K562 (cell line): Measurements from ENCODE around the gene PPT1. TPM values are rescaled to one million over a fixed set of nuclear protein-coding genes. Genes with fewer than 3 reads are reported as not detected.

Source experiments
- ATAC-seq: fragments of 200-7000 bp; cut with Tn5 transposase; 3 replicates; pipeline ENCODE4 v1.9.1; 2020; ENCODE audit warnings: moderate library complexity
- BruUV-seq: library from RNA; stranded (reverse); fragments of 400-500 nt; replicated peaks from 2 replicates; lab custom pipeline; 2021; lab: Mats Ljungman, UMichigan
- CTCF ChIA-PET: fragments of 300-600 bp; formaldehyde crosslinking; extraction: SDS; loops from one replicate; lab custom pipeline; 2021; ENCODE audit warnings: low intra/inter-chr PET ratio; lab: Yijun Ruan, JAX
- POLR2A ChIA-PET: fragments of 300-600, 350-650 bp; sonication (Branson Sonifier 250); formaldehyde crosslinking; extraction: SDS; loops from one replicate; lab custom pipeline; 2021; ENCODE audit warnings: antibody characterized with exemption, inconsistent platforms; lab: Yijun Ruan, JAX
- DNase-seq, 4 experiments: peaks; one replicate each; pipeline versions ENCODE4 v3.0.0 to v3.0.0-alpha.2; 2011 to 2018; ENCODE audit warnings: low spot score in 3 of 4, mixed read lengths in 3 of 4; ENCODE audit errors: extremely low read depth in 1 of 4
- FAIRE-seq: peaks from 2 replicates; lab custom pipeline; 2011; peaks lifted over from hg19 to GRCh38; lab: Jason Lieb, UNC
- H2AFZ ChIP-seq: 2 replicates; pipeline ENCODE4 v1.6.0; 2011; ENCODE audit warnings: low read depth, low read length, control low read depth, inconsistent platforms
- H3K27ac ChIP-seq: fragments of 200-600 bp; 3 replicates; pipeline ENCODE4 v1.8.0; 2011; ENCODE audit warnings: low read depth, mild to moderate bottlenecking, control low read depth, inconsistent platforms, low read length, moderate library complexity, mixed read lengths; ENCODE audit errors: extremely low read depth
- H3K27me3 ChIP-seq, 2 experiments: fragments of 300-600 bp in 1 of 2; 2 replicates in 1 of 2; 3 replicates in 1 of 2; pipeline versions ENCODE4 v1.6.0 to v1.8.0; 2011; ENCODE audit warnings: inconsistent platforms in 2 of 2, low read length in 2 of 2, mild to moderate bottlenecking in 1 of 2, mixed read lengths in 1 of 2, moderate library complexity in 1 of 2; ENCODE audit not compliant: control insufficient read depth in 2 of 2, insufficient read depth in 2 of 2
- H3K36me3 ChIP-seq: fragments of 300-600 bp; 3 replicates; pipeline ENCODE4 v1.8.0; 2011; ENCODE audit warnings: mild to moderate bottlenecking, low read length, inconsistent platforms; ENCODE audit not compliant: control insufficient read depth, insufficient read depth
- H3K4me1 ChIP-seq, 2 experiments: fragments of 200-600 bp in 1 of 2; replicated peaks in 1 of 2; 2 replicates in 1 of 2; 3 replicates in 1 of 2; pipeline versions ENCODE4 v1.5.1 to v1.8.0; 2011; ENCODE audit warnings: inconsistent platforms in 2 of 2, low read length in 2 of 2, mild to moderate bottlenecking in 1 of 2, mixed read lengths in 1 of 2, moderate library complexity in 1 of 2; ENCODE audit not compliant: control insufficient read depth in 2 of 2, insufficient read depth in 2 of 2
- H3K4me2 ChIP-seq: 2 replicates; pipeline ENCODE4 v1.6.1; 2011; ENCODE audit warnings: low read length, control low read depth, inconsistent platforms, mixed read lengths; ENCODE audit not compliant: insufficient read depth
- H3K4me3 ChIP-seq: fragments of 200-600 bp; sonication (generic), shearing (Covaris generic); 2 replicates; pipeline ENCODE4 v1.5.1; 2016; ENCODE audit warnings: control low read depth, inconsistent platforms
- H3K79me2 ChIP-seq: fragments of 200-600 bp; 3 replicates; pipeline ENCODE4 v1.8.0; 2011; ENCODE audit warnings: low read length, inconsistent platforms; ENCODE audit not compliant: control insufficient read depth, insufficient read depth
- H3K9ac ChIP-seq, 2 experiments: 2 replicates each; pipeline versions ENCODE4 v1.6.0 to v1.6.1; 2011; ENCODE audit warnings: low read depth in 2 of 2, low read length in 2 of 2, control low read depth in 1 of 2, inconsistent platforms in 1 of 2, mild to moderate bottlenecking in 1 of 2, mixed read lengths in 1 of 2; ENCODE audit not compliant: insufficient read depth in 1 of 2
- H3K9me1 ChIP-seq: one replicate; pipeline ENCODE4 v1.6.0; 2011; ENCODE audit warnings: inconsistent platforms, mild to moderate bottlenecking, low read length, moderate library complexity; ENCODE audit not compliant: control insufficient read depth, insufficient read depth
- H3K9me3 ChIP-seq: replicated peaks from 2 replicates; pipeline ENCODE4 v1.5.1; 2011; ENCODE audit warnings: low read depth, low read length, inconsistent platforms; ENCODE audit not compliant: control insufficient read depth, insufficient read depth
- H4K20me1 ChIP-seq: replicated peaks from 2 replicates; pipeline ENCODE4 v1.6.1; 2011; ENCODE audit warnings: low read length, inconsistent platforms, mixed read lengths; ENCODE audit not compliant: control insufficient read depth, insufficient read depth
- ARID1B ChIP-seq: fragments of 450-650 bp; IDR thresholded peaks from 2 replicates; pipeline ENCODE4 v1.6.1; 2016; ENCODE audit warnings: antibody characterized with exemption, mild to moderate bottlenecking, inconsistent platforms
- CSDE1 ChIP-seq, 2 experiments: fragments of 450-650 bp; IDR thresholded peaks; 2 replicates each; pipeline ENCODE4 v1.6.1; 2016; ENCODE audit warnings: mild to moderate bottlenecking in 1 of 2
- DMBX1 ChIP-seq: fragments of 250-450 bp; sonication (Bioruptor Pico); IDR thresholded peaks from 2 replicates; pipeline ENCODE4 v1.8.0; 2022; ENCODE audit warnings: inconsistent platforms, mild to moderate bottlenecking, moderate library complexity, borderline replicate concordance
- EHMT2 ChIP-seq: fragments of 450-650 bp; IDR thresholded peaks from 2 replicates; pipeline ENCODE4 v1.6.1; 2018; ENCODE audit warnings: antibody characterized with exemption
- HEY1 ChIP-seq: fragments of 250-450 bp; sonication (Bioruptor Pico); IDR thresholded peaks from 2 replicates; pipeline ENCODE4 v1.5.0; 2020; ENCODE audit warnings: mild to moderate bottlenecking, moderate library complexity, borderline replicate concordance
- NCOA6 ChIP-seq: fragments of 450-650 bp; IDR thresholded peaks from 2 replicates; pipeline ENCODE4 v1.6.1; 2017; ENCODE audit warnings: mild to moderate bottlenecking
- RAD51 ChIP-seq: fragments of 450-650 bp; IDR thresholded peaks from 2 replicates; pipeline ENCODE4 v1.7.1; 2016; ENCODE audit warnings: low read depth, mild to moderate bottlenecking, borderline replicate concordance
- RCOR1 ChIP-seq, 2 experiments: IDR thresholded peaks; 2 replicates each; pipeline ENCODE4 v1.6.1; 2012; ENCODE audit warnings: low read depth in 2 of 2, low read length in 2 of 2, borderline replicate concordance in 1 of 2, improper control_type of control experiment in 1 of 2
- RNF2 ChIP-seq: sonication (generic); IDR thresholded peaks from 2 replicates; pipeline ENCODE4 v1.6.1; 2016
- SP2 ChIP-seq: IDR thresholded peaks from 2 replicates; pipeline ENCODE4 v1.6.1; 2011; ENCODE audit warnings: mild to moderate bottlenecking, low read depth, low read length, moderate library complexity; ENCODE audit not compliant: poor library complexity, severe bottlenecking; ENCODE audit errors: extremely low read depth
- SPI1 ChIP-seq: IDR thresholded peaks from 2 replicates; pipeline ENCODE4 v1.6.1; 2011; ENCODE audit warnings: low read depth, low read length, control low read depth, borderline replicate concordance
- ZC3H11A ChIP-seq: IDR thresholded peaks from 2 replicates; pipeline ENCODE4 v1.6.1; 2012; ENCODE audit warnings: low read depth, low read length, improper control_type of control experiment
- ZFP1 ChIP-seq: fragments of 450-650 bp; formaldehyde crosslinking; IDR thresholded peaks from 2 replicates; pipeline ENCODE4 v1.4.0; 2020; ENCODE audit warnings: mild to moderate bottlenecking, mixed read lengths
- ZFP36 ChIP-seq: fragments of 150-350 bp; IDR thresholded peaks from 2 replicates; pipeline ENCODE4 v1.6.1; 2018; ENCODE audit warnings: low read length, low read depth; ENCODE audit not compliant: partially characterized antibody
- ZFPM2 ChIP-seq: fragments of 250-450 bp; sonication (Bioruptor Pico); IDR thresholded peaks from 2 replicates; pipeline ENCODE4 v1.5.1; 2022; ENCODE audit warnings: mild to moderate bottlenecking
- ZNF347 ChIP-seq: fragments of 450-650 bp; formaldehyde crosslinking; IDR thresholded peaks from 2 replicates; pipeline ENCODE4 v1.4.0; 2020; ENCODE audit warnings: low read depth, mild to moderate bottlenecking, moderate library complexity
- WGBS: fragments of 100-300 bp; shearing (Covaris generic); methylation state at CpG from one replicate; pipeline ENCODE4 v1.1.6; 2016; ENCODE audit warnings: low coverage, mixed read lengths; ENCODE audit not compliant: insufficient coverage; ENCODE audit errors: missing lambda C conversion rate; 5-methylcytosine and 5-hydroxymethylcytosine counted together
- in situ Hi-C: fragments of 300-500 bp; cut with MboI; formaldehyde crosslinking; loops from 4 replicates; pipeline ENCODE4 v1.15.0; 2018; ENCODE audit warnings: inconsistent platforms, mixed read lengths
- intact Hi-C: fragments of 100-400 bp; cut with micrococcal nuclease; formaldehyde crosslinking; loops from 2 replicates; pipeline ENCODE4 v1.14.2; 2022
- polyA plus RNA-seq, 8 experiments: library from polyadenylated mRNA; depleted of rRNA in 4 of 8; stranded (reverse) in 5 of 8; unstranded in 3 of 8; fragments of >200 nt; fragmentation: Nextera tagmentation in 2 of 8; fragmentation: Illumina TruSeq in 1 of 8; extraction: Ambion mirVana in 2 of 8; extraction: Trizol in 1 of 8; gene quantifications; 2 replicates each; pipeline versions ENCODE4 v1.2.1 to v1.2.3, GENCODE V29; 2011 to 2014; ENCODE audit warnings: inconsistent platforms in 1 of 8, missing spikeins in 1 of 8
- total RNA-seq, 7 experiments: library from RNA; depleted of rRNA in 6 of 7; stranded (reverse); fragments of >200 nt in 6 of 7; fragmentation: Illumina TruSeq in 2 of 7; extraction: Trizol in 2 of 7; gene quantifications; 2 replicates each; pipeline versions ENCODE4 v1.2.1 to v1.2.3, GENCODE V29; 2011 to 2021; ENCODE audit warnings: low replicate concordance in 1 of 7
- TF ChIP-seq, protein P1 (sequence below): fragments of 450-650 bp; formaldehyde crosslinking; IDR thresholded peaks from 2 replicates; pipeline ENCODE4 v1.4.0; 2022; ENCODE audit warnings: missing genetic modification characterization
- TF ChIP-seq, protein P2 (sequence below): fragments of 450-650 bp; IDR thresholded peaks from one replicate; pipeline ENCODE4 v1.6.1; 2018; ENCODE audit warnings: mild to moderate bottlenecking, moderate library complexity; ENCODE audit not compliant: partially characterized antibody

PPT1 gene
- total and polyA plus RNA-seq, 9 of the 15 experiments (the other 6 are each of a cell fraction or from before 2014, with no cell fraction given), result 72.2 to 285 (median 143) TPM

DNA sequence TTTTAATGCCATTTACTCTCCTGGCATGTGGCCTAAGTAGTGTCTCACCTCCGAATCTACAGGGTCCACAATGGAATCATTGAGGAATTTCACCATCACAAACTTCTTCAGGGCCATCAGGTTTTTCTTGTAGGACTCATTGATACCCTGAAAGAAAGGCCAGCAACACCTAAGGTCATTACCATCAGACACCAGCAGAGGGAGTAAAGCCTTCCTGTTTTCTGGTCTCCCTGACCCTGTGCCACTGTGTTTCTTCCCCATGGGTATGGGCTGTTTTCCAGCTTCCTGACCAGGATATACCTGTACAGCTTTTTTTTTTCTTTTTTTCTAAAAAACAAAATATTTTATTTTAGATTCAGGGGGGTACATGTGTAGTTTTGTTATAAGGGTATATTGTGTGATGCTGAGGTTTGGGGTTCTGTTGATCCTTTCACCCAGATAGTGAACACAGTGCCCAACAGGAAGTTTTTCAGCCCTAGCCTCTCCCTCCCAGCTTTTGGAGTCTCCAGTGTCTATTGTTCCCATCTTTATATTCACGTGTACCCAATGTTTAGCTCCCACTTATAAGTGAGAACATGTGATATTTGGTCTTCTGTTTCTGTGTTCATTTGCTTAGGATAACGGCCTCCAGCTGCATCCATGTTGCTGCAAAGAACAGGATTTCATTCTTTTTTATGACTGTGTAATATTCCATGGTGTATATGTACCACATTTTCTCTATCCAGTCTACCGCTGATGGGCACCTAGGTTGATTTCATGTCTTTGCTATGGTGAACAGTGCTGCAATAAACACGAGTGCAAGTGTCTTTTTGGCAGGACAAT lies 18.3 kb downstream of the PPT1 start (continued):
- TF ChIP-seq HEY1 (CRISPR knock-in tag), result no peak
- TF ChIP-seq, protein P1, sequence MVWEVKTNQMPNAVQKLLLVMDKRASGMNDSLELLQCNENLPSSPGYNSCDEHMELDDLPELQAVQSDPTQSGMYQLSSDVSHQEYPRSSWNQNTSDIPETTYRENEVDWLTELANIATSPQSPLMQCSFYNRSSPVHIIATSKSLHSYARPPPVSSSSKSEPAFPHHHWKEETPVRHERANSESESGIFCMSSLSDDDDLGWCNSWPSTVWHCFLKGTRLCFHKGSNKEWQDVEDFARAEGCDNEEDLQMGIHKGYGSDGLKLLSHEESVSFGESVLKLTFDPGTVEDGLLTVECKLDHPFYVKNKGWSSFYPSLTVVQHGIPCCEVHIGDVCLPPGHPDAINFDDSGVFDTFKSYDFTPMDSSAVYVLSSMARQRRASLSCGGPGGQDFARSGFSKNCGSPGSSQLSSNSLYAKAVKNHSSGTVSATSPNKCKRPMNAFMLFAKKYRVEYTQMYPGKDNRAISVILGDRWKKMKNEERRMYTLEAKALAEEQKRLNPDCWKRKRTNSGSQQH (CRISPR knock-in tag), result no peak
- no peak for TF ChIP-seq ZC3H11A
- 0 out of 2 replicates have a peak, but pooled peaks have one; percentile 6 for TF ChIP-seq RAD51
- no peak for TF ChIP-seq SP2
- TF ChIP-seq RCOR1 (IDR thresholded peaks at IDR 0.05; ENCODE audit: borderline replicate concordance in 1 of 2, low read depth in 2 of 2, low read length in 2 of 2), result no peak

DNA sequence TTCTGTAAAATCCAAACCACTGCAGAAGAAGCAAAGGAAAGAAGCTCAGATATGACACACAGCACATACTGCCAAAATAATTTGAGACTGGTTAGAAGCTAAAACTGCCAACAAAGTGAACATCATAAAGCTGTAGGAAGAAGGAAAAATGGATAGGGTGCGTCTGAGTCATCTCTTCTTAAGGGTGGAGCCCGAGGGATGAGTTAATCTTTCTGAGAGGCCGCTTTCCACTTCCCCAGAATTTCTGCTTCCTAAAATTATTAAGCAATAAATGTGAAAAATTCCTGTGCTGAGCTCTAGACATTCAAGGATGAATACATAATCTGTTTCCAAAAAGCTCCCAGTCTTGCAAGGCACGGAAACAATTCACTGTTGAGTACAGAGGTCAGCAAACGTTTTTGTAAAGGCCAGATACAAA lies 20.1 kb downstream of the PPT1 start:
- Histone ChIP-seq H3K9me1 (no peaks in the 10 kb centered on the region), H3K4me2 (peak overlapping the region; percentile 40), H3K79me2 (no peaks in the 10 kb centered on the region), H3K4me3 (no peak overlapping the region), H3K27me3 (no peaks in the 10 kb centered on the region), H3K9me3 (no peaks in the 10 kb centered on the region), H3K9ac (peak overlapping the region in 1 of 2 experiments; percentile 17; a peak in 2 of 4 replicates), H3K27ac (peak overlapping the region; percentile 68), H4K20me1 (no peaks in the 10 kb centered on the region), H3K36me3 (peaks cover 77% of the 10 kb centered on the region), H3K4me1 (peaks cover 0 to 13% of the 10 kb centered on the region in 2 experiments; a peak in 3 of 5 replicates), H2AFZ (no peak overlapping the region)
- intact Hi-C loops (no loop called here), in situ Hi-C loops (no loop called here)
- DNase-seq, result peak; percentile 35 to 62 (median 42)
- CTCF ChIA-PET, result interaction anchor here (1.9 kb wide), 1 partner anchor 262 kb away, joined by 6 read pairs; no protein-coding TSS in a partner anchor
- WGBS, result 17% methylated on average over 5 of the region's 5 CpGs
- peak; percentile 52 for FAIRE-seq
- POLR2A ChIA-PET, result interaction anchor here (0.6 to 2.4 kb wide), 12 partner anchors 9 to 492 kb away, joined by 3 to 11 read pairs (median 3); partner anchors contain the start of gene RLF
- ATAC-seq, result peak; percentile 57
- no TSS peak for BruUV-seq
- TF ChIP-seq ZFP36 (no peak), ARID1B (peak; percentile 70), ZFPM2 (CRISPR knock-in tag) (no peak), ZFP1 (CRISPR knock-in tag) (no peak), SPI1 (peak; percentile 52; the same call in 1 of the 2 replicates), RCOR1 (IDR thresholded peaks at IDR 0.05; ENCODE audit: borderline replicate concordance in 1 of 2, low read depth in 2 of 2, low read length in 2 of 2) (0 out of 4 replicates have a peak, but pooled peaks of 1 of the 2 experiments have one; percentile 27), NCOA6 (no peak), CSDE1 (IDR thresholded peaks at IDR 0.05) (no peak), DMBX1 (CRISPR knock-in tag) (no peak), ZNF347 (CRISPR knock-in tag) (no peak), RNF2 (no peak), EHMT2 (peak; percentile 53; the same call in 1 of the 2 replicates)
- TF ChIP-seq, protein P2, sequence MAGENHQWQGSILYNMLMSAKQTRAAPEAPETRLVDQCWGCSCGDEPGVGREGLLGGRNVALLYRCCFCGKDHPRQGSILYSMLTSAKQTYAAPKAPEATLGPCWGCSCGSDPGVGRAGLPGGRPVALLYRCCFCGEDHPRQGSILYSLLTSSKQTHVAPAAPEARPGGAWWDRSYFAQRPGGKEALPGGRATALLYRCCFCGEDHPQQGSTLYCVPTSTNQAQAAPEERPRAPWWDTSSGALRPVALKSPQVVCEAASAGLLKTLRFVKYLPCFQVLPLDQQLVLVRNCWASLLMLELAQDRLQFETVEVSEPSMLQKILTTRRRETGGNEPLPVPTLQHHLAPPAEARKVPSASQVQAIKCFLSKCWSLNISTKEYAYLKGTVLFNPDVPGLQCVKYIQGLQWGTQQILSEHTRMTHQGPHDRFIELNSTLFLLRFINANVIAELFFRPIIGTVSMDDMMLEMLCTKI, result no peak
